Keratinocyte (primary cell): ENCODE measurements around the gene DDT. TPM values are rescaled to one million over a fixed set of nuclear protein-coding genes. Genes with fewer than 3 reads are reported as not detected.
"Not testable (repeated sequence)": the region's sequence is repeated elsewhere in the genome, so short reads cannot be mapped to it uniquely, and the experiment has no call there.

Experiments
- DNase-seq: peaks from one replicate; pipeline ENCODE4 v3.0.0-alpha.2; 2011; ENCODE audit warnings: low read depth, missing footprints, low spot score
- FAIRE-seq: peaks from 2 replicates; lab custom pipeline; 2011; peaks lifted over from hg19 to GRCh38; lab: Jason Lieb, UNC
- H2AFZ ChIP-seq: 2 replicates; pipeline ENCODE4 v1.6.0; 2012; ENCODE audit warnings: low read length, control low read depth, inconsistent platforms; ENCODE audit not compliant: control insufficient read depth
- H3K27ac ChIP-seq: 2 replicates; pipeline ENCODE4 v1.5.1; 2011; ENCODE audit warnings: low read length; ENCODE audit not compliant: control insufficient read depth, insufficient read depth
- H3K27me3 ChIP-seq: 3 replicates; pipeline ENCODE4 v1.6.0; 2011; ENCODE audit warnings: low read length; ENCODE audit not compliant: control insufficient read depth, insufficient read depth; ENCODE audit errors: extremely low read depth
- H3K36me3 ChIP-seq, 2 experiments: 2 replicates in 1 of 2; 3 replicates in 1 of 2; pipeline ENCODE4 v1.5.1; 2011; ENCODE audit warnings: low read length in 2 of 2, mild to moderate bottlenecking in 1 of 2; ENCODE audit not compliant: control insufficient read depth in 2 of 2, insufficient read depth in 2 of 2; ENCODE audit errors: extremely low read depth in 1 of 2
- H3K4me1 ChIP-seq: 3 replicates; pipeline ENCODE4 v1.5.1; 2011; ENCODE audit warnings: low read length; ENCODE audit not compliant: control insufficient read depth, insufficient read depth; ENCODE audit errors: extremely low read depth
- H3K4me2 ChIP-seq: 3 replicates; pipeline ENCODE4 v1.6.0; 2011; ENCODE audit warnings: low read depth, low read length; ENCODE audit not compliant: control insufficient read depth, insufficient read depth; ENCODE audit errors: extremely low read depth
- H3K4me3 ChIP-seq, 3 experiments: fragments of 200-600 bp in 1 of 3; sonication (generic) in 1 of 3; 2 replicates in 2 of 3; 3 replicates in 1 of 3; pipeline ENCODE4 v1.5.1; 2011 to 2016; ENCODE audit warnings: low read length in 3 of 3, mild to moderate bottlenecking in 3 of 3, control low read depth in 2 of 3, inconsistent platforms in 1 of 3, low read depth in 1 of 3, mixed read lengths in 1 of 3, mixed run types in 1 of 3, moderate library complexity in 1 of 3; ENCODE audit not compliant: control insufficient read depth in 2 of 3, insufficient read depth in 2 of 3; ENCODE audit errors: extremely low read depth in 1 of 3
- H3K79me2 ChIP-seq: 2 replicates; pipeline ENCODE4 v1.6.0; 2012; ENCODE audit warnings: low read length; ENCODE audit not compliant: control insufficient read depth, insufficient read depth
- H3K9ac ChIP-seq: 3 replicates; pipeline ENCODE4 v1.6.0; 2011; ENCODE audit warnings: low read length; ENCODE audit not compliant: control insufficient read depth, insufficient read depth; ENCODE audit errors: extremely low read depth
- H3K9me1 ChIP-seq: 3 replicates; pipeline ENCODE4 v1.6.0; 2011; ENCODE audit warnings: low read length; ENCODE audit not compliant: control insufficient read depth, insufficient read depth; ENCODE audit errors: extremely low read depth
- H3K9me3 ChIP-seq: 2 replicates; pipeline ENCODE4 v1.5.1; 2012; ENCODE audit warnings: low read depth, low read length; ENCODE audit not compliant: control insufficient read depth
- H4K20me1 ChIP-seq: 3 replicates; pipeline ENCODE4 v1.6.0; 2011; ENCODE audit warnings: low read length; ENCODE audit not compliant: control insufficient read depth, insufficient read depth; ENCODE audit errors: extremely low read depth
- dilution Hi-C: fragments of 300-500 bp; cut with MboI; formaldehyde crosslinking; loops from one replicate; pipeline ENCODE4 v1.7.0; 2020; ENCODE audit warnings: low sequenced_read_pairs; ENCODE audit not compliant: extremely low pct_ligation_motif_present
- polyA plus RNA-seq, 5 experiments: library from polyadenylated mRNA; depleted of rRNA in 3 of 5; stranded (reverse) in 3 of 5; stranded (forward) in 1 of 5; unstranded in 1 of 5; fragments of >200 nt; gene quantifications; 1 replicate in 1 of 5; 2 replicates in 3 of 5; 3 replicates in 1 of 5; pipeline versions ENCODE4 v1.2.1 to v1.2.3, GENCODE V29; 2011 to 2012; ENCODE audit warnings: missing spikeins in 2 of 5, low read depth in 1 of 5, low replicate concordance in 1 of 5
- TF ChIP-seq, protein P1 (sequence below), 3 experiments: IDR thresholded peaks in 1 of 3; conservative IDR thresholded peaks in 1 of 3; optimal IDR thresholded peaks in 1 of 3; 2 replicates in 2 of 3; 3 replicates in 1 of 3; pipeline versions ENCODE3 to v1.5.1; 2011; ENCODE audit warnings: low read length in 3 of 3, mild to moderate bottlenecking in 3 of 3, moderate library complexity in 2 of 3, control low read depth in 1 of 3, inconsistent platforms in 1 of 3; ENCODE audit not compliant: insufficient read depth in 2 of 3; ENCODE audit errors: extremely low read depth in 1 of 3

DDT gene
- polyA plus RNA-seq, 1 donor (not counting 4 experiments of a cell fraction or from before 2014, with no cell fraction given) = 151 TPM

DNA sequence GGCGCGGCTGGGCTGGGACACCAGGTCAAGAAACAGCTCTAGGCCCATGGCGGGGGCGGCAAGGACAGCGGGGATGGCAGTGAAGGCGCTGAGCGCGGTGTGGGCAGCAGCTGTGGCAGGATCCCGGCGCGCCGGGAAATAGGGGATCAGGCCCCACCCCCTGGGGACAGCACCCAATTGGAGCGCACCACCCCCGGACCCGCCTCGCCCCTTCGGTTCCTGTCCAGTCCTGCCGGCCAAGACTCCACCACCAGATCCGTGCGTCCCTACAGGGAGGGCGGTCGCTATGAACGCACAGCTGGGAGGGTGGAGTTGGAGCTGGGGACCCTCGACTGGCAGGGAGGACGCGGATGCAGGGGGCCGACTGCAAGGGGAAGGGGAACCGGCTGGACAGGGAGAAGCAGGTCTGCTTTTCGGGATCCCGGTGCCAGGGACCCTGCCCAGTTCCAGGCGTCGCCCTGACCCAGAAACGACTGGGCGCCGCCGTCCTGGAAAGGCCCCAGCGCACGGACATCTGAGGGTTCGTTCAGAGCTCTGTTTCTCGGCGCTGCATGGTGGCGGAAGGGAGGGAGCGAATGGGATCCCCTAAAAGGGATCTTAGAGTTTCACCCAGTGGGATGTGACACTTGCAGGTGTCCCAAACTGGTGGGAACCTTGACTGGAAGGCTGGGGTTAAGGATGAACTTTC, 13.0 kb downstream of the DDT start, which contains the start of gene GSTT2B:
TSS of gene GSTT2B (minus strand) at position 112 of the 688 bp plus-strand sequence. CDS start at position 48, 64 bp downstream.
- H2AFZ ChIP-seq, DNase-seq, H3K27me3 ChIP-seq, H3K27ac ChIP-seq, H3K9ac ChIP-seq, H3K9me3 ChIP-seq, dilution Hi-C loops, H3K79me2 ChIP-seq, H3K4me1 ChIP-seq, H4K20me1 ChIP-seq, H3K4me3 ChIP-seq, H3K36me3 ChIP-seq, H3K9me1 ChIP-seq: not testable (repeated sequence)
- H3K4me2 ChIP-seq = peak within 1 kb of the TSS; percentile 41
- peak; percentile 83 for FAIRE-seq

DNA sequence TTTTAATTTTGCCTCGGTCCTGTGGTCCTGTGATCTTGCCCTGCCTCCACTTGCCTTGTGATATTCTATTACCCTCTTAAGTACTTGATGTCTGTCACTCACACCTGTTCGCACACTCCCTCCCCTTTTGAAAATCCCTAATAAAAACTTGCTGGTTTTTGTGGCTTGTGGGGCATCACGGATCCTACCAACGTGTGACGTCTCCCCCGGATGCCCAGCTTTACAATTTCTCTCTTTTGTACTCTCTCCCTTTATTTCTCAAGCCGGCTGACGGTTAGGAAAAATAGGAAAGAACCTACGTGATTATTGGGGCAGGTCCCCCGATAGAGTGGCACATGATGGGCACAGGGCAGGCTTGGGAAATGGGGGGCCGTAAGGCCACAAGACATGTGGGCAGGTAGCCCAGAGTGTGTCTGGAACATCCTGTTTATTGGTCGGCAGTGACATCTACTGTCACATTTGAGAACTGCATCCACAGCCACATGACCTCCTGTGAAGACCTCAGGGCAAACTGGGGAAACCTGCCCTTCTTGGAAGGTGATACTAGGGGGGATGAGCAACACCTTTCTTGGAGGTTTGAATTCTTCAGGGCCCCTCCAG, 17.8 kb downstream of the DDT start:
- dilution Hi-C loops, H3K27me3 ChIP-seq, H3K36me3 ChIP-seq, H3K9ac ChIP-seq, DNase-seq, H3K27ac ChIP-seq, H3K79me2 ChIP-seq, H4K20me1 ChIP-seq, H3K4me1 ChIP-seq, H2AFZ ChIP-seq, H3K4me2 ChIP-seq, H3K4me3 ChIP-seq, H3K9me3 ChIP-seq, H3K9me1 ChIP-seq: not testable (repeated sequence)
- TF ChIP-seq, protein P1, sequence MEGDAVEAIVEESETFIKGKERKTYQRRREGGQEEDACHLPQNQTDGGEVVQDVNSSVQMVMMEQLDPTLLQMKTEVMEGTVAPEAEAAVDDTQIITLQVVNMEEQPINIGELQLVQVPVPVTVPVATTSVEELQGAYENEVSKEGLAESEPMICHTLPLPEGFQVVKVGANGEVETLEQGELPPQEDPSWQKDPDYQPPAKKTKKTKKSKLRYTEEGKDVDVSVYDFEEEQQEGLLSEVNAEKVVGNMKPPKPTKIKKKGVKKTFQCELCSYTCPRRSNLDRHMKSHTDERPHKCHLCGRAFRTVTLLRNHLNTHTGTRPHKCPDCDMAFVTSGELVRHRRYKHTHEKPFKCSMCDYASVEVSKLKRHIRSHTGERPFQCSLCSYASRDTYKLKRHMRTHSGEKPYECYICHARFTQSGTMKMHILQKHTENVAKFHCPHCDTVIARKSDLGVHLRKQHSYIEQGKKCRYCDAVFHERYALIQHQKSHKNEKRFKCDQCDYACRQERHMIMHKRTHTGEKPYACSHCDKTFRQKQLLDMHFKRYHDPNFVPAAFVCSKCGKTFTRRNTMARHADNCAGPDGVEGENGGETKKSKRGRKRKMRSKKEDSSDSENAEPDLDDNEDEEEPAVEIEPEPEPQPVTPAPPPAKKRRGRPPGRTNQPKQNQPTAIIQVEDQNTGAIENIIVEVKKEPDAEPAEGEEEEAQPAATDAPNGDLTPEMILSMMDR (optimal IDR thresholded peaks at IDR 0.05 in 1 of 3, IDR thresholded peaks at IDR 0.05 in 1 of 3, conservative IDR thresholded peaks at IDR 0.05 in 1 of 3; ENCODE audit: extremely low read depth in 1 of 3, insufficient read depth in 2 of 3, low read length in 3 of 3) = peak; percentile 50 to 84 (median 71)
- peak; percentile 95 for FAIRE-seq

DNA sequence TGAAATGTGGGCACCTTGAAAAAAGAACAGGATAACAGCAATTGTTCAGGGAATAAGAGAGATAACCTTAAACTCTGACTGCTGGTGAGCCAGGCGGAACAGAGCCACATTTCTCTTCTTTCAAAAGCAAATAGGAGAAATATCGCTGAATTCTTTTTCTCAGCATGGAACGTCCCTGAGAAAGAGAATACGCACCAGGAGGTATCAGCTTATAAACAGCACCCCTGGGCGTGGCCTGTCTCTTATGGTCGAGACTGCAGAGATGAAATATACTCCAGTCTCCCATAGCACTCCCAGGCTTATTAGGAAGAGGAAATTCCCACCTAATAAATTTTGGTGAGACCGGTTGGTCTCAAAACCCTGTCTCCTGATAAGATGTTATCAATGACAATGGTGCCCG, 18.4 kb downstream of the DDT start:
- H2AFZ ChIP-seq, H3K36me3 ChIP-seq, FAIRE-seq, H3K4me1 ChIP-seq, H3K4me3 ChIP-seq, H3K9me3 ChIP-seq, H4K20me1 ChIP-seq, H3K9ac ChIP-seq, H3K27me3 ChIP-seq, H3K9me1 ChIP-seq, H3K27ac ChIP-seq, H3K79me2 ChIP-seq, dilution Hi-C loops, DNase-seq, H3K4me2 ChIP-seq: not testable (repeated sequence)

DNA sequence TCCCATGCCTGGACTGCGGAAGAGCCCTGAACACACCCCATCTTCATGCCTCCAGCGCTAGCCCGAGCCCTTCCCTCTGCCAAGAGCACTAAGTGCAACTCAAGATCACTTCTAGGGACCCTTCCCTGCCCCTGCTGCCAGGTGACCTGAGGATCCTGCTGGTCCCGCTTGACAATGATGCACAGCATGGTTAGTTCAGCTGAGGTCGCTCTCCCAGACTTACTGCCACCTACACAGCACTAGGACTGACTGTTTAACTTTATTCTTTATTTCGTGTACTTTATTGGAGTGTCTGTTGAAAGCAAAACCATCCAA, 19.3 kb downstream of the DDT start:
- H3K79me2 ChIP-seq, FAIRE-seq, H3K9me1 ChIP-seq, DNase-seq, H4K20me1 ChIP-seq, H3K36me3 ChIP-seq, H3K4me3 ChIP-seq, H3K9ac ChIP-seq, H3K4me1 ChIP-seq, H3K27me3 ChIP-seq, H3K27ac ChIP-seq, dilution Hi-C loops, H3K4me2 ChIP-seq, H3K9me3 ChIP-seq, H2AFZ ChIP-seq: not testable (repeated sequence)
